CD4-positive, alpha-beta T cell treated with Interleukin-12 subunit alpha and Interleukin-12 subunit beta, for 1 hour (primary cell): ENCODE results near the gene APOC4.
A peak's percentile ranks its signal among the peaks of the same experiment; 100 is the strongest.
"Not testable (repeated sequence)": the region's sequence is repeated elsewhere in the genome, so short reads cannot be mapped to it uniquely, and the experiment has no call there.

ENCODE experiments used
- DNase-seq: peaks from one replicate; pipeline ENCODE4 v3.0.0-alpha.2; 2020

Gene APOC4, protein sequence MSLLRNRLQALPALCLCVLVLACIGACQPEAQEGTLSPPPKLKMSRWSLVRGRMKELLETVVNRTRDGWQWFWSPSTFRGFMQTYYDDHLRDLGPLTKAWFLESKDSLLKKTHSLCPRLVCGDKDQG

GRCh38 chr19:44942067-44942571 is at the start of gene APOC4:
Gene APOC4, plus strand, starts transcription at chr19:44942237. Its CDS starts 41 bp downstream, at chr19:44942278.
- DNase-seq = no peak

- DNase-seq = no peak
Measured at GRCh38 chr19:44892932-44893331, 49.1 kb upstream of the APOC4 start.

DNA sequence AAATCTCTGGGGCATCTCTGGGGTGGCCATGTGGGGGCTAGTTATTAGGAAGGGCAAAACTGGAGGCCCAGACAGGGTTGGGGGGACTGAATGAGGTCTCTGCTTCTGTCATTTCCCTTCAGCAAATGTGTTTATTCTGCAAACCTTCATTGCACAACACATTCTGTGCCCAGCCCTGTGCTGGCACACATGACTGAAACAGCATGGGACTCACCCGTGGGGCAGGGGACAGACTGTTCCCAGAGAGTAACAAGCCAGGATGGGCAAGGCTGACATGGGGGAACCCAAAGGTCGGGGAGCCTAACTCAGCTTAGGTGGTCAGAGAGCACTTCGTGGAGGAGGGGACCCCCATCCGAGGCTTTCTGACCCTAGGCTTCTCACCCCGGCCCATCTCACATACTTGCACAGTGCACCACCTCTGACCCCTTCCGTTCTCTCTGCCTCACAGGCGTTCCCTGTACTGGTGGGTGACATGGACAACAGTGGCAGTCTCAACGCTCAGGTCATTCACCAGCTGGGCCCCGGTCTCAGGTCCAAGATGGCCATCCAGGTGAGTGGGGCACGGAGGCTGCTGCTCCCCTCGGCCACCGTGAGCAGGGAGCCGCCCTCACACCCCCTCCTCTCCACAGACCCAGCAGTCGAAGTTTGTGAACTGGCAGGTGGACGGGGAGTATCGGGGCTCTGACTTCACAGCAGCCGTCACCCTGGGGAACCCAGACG is 48.5 kb upstream of the APOC4 start:
- no peak for DNase-seq

DNA sequence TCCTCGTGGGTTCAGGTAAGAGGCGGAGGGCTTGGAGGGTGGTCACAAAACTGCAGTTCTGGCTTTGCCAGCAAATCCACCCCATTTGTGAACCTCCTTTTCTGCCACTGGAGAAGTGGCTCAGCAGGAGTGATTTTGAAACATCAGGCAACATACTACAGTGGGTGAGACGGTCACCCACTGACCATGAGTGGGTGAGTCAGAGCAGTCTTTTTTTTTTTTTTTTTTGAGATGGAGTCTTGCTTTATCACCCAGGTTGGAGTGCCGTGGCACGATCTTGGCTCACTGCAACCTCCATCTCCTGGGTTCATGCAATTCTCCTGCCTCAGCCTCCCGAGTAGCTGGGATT is 48.0 kb upstream of the APOC4 start:
- no peak for DNase-seq

DNA sequence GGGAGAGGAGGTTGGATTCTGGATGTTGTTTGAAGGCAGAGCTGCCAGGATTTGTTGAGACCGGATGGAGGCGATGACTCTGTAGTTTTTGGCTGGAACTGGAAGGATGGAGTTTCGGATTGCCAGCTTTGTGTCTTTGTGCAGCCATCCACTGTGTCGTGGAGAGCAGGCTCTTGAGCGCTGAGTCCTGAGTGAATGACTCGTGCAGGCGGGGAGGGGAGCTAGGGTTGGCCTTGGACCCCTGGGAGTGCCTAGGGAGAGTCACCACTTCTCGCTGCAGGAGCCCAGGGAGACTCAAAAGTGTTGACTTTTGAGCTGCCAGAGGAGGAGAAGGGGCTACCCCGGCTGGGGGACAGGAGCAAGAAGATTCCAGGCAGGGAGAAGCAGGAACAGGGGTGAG is 47.1 kb upstream of the APOC4 start:
- no peak for DNase-seq

DNA sequence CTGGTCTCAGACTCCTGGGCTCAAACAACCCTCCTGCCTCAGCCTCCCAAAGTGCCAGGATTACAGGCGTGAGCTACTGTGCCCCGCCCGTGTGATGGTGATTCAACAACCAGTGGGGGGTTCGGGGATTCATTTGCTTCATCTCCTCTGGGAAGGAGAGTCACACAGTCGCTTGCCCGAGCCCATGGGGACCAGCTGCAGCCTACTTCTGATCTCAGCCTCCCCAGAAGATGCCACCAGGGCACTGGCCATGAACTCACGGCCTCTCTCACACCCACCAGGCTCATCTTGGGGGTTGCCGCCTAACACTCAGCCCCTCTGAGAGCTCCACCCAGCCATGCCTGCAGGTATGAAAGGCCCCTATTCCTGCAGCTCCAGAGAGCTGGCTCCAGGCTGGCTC is 44.2 kb upstream of the APOC4 start:
- DNase-seq = no peak

GRCh38 chr19:44900328-44901244 is 41.5 kb upstream of the APOC4 start:
- DNase-seq = no peak

GRCh38 chr19:44903216-44903601 is 38.8 kb upstream of the APOC4 start:
- DNase-seq = no peak

GRCh38 chr19:44903602-44904425 is 38.2 kb upstream of the APOC4 start:
- DNase-seq = peak; percentile 74

GRCh38 chr19:44904426-44904994 is 37.5 kb upstream of the APOC4 start:
- DNase-seq = no peak

DNA sequence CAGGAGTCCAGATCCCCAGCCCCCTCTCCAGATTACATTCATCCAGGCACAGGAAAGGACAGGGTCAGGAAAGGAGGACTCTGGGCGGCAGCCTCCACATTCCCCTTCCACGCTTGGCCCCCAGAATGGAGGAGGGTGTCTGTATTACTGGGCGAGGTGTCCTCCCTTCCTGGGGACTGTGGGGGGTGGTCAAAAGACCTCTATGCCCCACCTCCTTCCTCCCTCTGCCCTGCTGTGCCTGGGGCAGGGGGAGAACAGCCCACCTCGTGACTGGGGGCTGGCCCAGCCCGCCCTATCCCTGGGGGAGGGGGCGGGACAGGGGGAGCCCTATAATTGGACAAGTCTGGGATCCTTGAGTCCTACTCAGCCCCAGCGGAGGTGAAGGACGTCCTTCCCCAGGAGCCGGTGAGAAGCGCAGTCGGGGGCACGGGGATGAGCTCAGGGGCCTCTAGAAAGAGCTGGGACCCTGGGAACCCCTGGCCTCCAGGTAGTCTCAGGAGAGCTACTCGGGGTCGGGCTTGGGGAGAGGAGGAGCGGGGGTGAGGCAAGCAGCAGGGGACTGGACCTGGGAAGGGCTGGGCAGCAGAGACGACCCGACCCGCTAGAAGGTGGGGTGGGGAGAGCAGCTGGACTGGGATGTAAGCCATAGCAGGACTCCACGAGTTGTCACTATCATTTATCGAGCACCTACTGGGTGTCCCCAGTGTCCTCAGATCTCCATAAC is 36.4 kb upstream of the APOC4 start, which contains the start of gene APOE:
TSS of gene APOE (plus strand) at position 360 of the 724 bp plus-strand sequence. CDS start 829 bp downstream, outside the sequence.
- DNase-seq = no peak

GRCh38 chr19:44907613-44908012 is 34.4 kb upstream of the APOC4 start:
- no peak for DNase-seq

- no peak for DNase-seq
Measured at GRCh38 chr19:44908074-44908835, 33.8 kb upstream of the APOC4 start.

- no peak for DNase-seq
Measured at GRCh38 chr19:44908836-44909261, 33.2 kb upstream of the APOC4 start.

GRCh38 chr19:44909775-44910174 is 32.3 kb upstream of the APOC4 start:
- no peak for DNase-seq

- not testable (repeated sequence) for DNase-seq
Measured at GRCh38 chr19:44911896-44912295, 30.1 kb upstream of the APOC4 start.

DNA sequence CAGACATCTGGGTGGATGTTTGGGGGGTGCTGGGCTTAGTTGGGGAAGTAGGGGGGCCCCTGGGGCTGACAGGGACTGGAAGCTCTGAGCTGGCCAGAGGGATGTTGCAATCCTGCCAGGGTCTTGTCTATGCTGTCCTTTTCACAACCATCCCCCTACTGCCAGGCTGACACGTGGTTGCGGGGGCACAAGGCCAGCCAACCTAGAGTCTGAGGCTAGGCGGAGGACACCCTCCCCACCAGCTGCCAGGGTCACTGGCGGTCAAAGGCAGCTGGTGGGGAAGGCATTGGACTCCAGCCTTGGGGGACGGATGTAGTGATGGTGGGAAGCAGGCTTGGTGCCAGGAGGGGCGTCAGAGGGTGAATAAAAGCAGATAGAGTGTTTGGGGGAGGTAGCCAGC is 29.2 kb upstream of the APOC4 start:
- no peak for DNase-seq

- DNase-seq = not testable (repeated sequence)
Measured at GRCh38 chr19:44913512-44914432, 28.3 kb upstream of the APOC4 start.

- DNase-seq = peak; percentile 80
Measured at GRCh38 chr19:44914433-44915206, 27.4 kb upstream of the APOC4 start, which contains the start of gene APOC1. Gene APOC1, plus strand, starts transcription at chr19:44914608. Its CDS starts 284 bp downstream, at chr19:44914892.
